Fibroblast of lung (primary cell): ENCODE data around the gene TXK. TPM values are rescaled to one million over a fixed set of nuclear protein-coding genes. Genes with fewer than 3 reads are reported as not detected.

ENCODE experiments used
- DNase-seq, 2 donors: peaks; one replicate each; pipeline versions ENCODE4 v3.0.0 to v3.0.0-alpha.2; 2010; ENCODE audit warnings: low read depth in 2 of 2
- H2AFZ ChIP-seq: 2 replicates; pipeline ENCODE4 v1.5.1; 2012; ENCODE audit warnings: low read length, control low read depth, inconsistent platforms
- H3K27ac ChIP-seq: 2 replicates; pipeline ENCODE4 v1.5.1; 2011; ENCODE audit warnings: low read length, control low read depth; ENCODE audit not compliant: insufficient read depth
- H3K27me3 ChIP-seq: 2 replicates; pipeline ENCODE4 v1.5.1; 2011; ENCODE audit warnings: mild to moderate bottlenecking, low read length; ENCODE audit not compliant: control insufficient read depth, insufficient read depth
- H3K36me3 ChIP-seq: 2 replicates; pipeline ENCODE4 v1.5.1; 2011; ENCODE audit warnings: low read length; ENCODE audit not compliant: control insufficient read depth, insufficient read depth
- H3K4me1 ChIP-seq: 2 replicates; pipeline ENCODE4 v1.5.1; 2011; ENCODE audit warnings: low read length; ENCODE audit not compliant: control insufficient read depth, insufficient read depth; ENCODE audit errors: extremely low read depth
- H3K4me2 ChIP-seq: 2 replicates; pipeline ENCODE4 v1.5.1; 2011; ENCODE audit warnings: low read length, control low read depth; ENCODE audit not compliant: insufficient read depth; ENCODE audit errors: extremely low read depth
- H3K4me3 ChIP-seq, 4 experiments: fragments of 200-600 bp in 1 of 4; sonication (generic) in 1 of 4; replicated peaks in 1 of 4; 2 replicates each; pipeline ENCODE4 v1.5.1; 2011 to 2016; ENCODE audit warnings: low read length in 4 of 4, low read depth in 3 of 4, mild to moderate bottlenecking in 3 of 4, control low read depth in 2 of 4, inconsistent platforms in 1 of 4, mixed read lengths in 1 of 4; ENCODE audit not compliant: insufficient read depth in 1 of 4; ENCODE audit errors: control extremely low read depth in 1 of 4
- H3K79me2 ChIP-seq: 2 replicates; pipeline ENCODE4 v1.5.1; 2012; ENCODE audit warnings: mild to moderate bottlenecking, low read length, inconsistent platforms; ENCODE audit not compliant: control insufficient read depth, insufficient read depth
- H3K9ac ChIP-seq: 2 replicates; pipeline ENCODE4 v1.5.1; 2011; ENCODE audit warnings: mild to moderate bottlenecking, low read length, control low read depth; ENCODE audit not compliant: insufficient read depth
- H3K9me3 ChIP-seq: 2 replicates; pipeline ENCODE4 v1.5.1; 2012; ENCODE audit warnings: low read depth, low read length; ENCODE audit not compliant: control insufficient read depth, insufficient read depth
- H4K20me1 ChIP-seq: 2 replicates; pipeline ENCODE4 v1.5.1; 2011; ENCODE audit warnings: low read length; ENCODE audit not compliant: control insufficient read depth, insufficient read depth; ENCODE audit errors: extremely low read depth
- CTCF ChIP-seq, 2 donors: IDR thresholded peaks in 1 of 2; conservative IDR thresholded peaks in 1 of 2; 1 replicate in 1 of 2; 2 replicates in 1 of 2; pipeline ENCODE4 v1.5.1; 2011 to 2012; ENCODE audit warnings: low read length in 2 of 2, control low read depth in 1 of 2, inconsistent platforms in 1 of 2, low read depth in 1 of 2, mild to moderate bottlenecking in 1 of 2
- EZH2 ChIP-seq: IDR thresholded peaks from 2 replicates; pipeline ENCODE4 v1.5.1; 2012; ENCODE audit warnings: low read length, control low read depth, mild to moderate bottlenecking; ENCODE audit errors: missing control alignments
- polyA plus RNA-seq, 2 donors: library from polyadenylated mRNA; depleted of rRNA in 1 of 2; stranded (reverse) in 1 of 2; unstranded in 1 of 2; fragments of >200 nt; gene quantifications; 2 replicates each; pipeline ENCODE4 v1.2.1, GENCODE V29; 2011 to 2012; ENCODE audit warnings: missing spikeins in 1 of 2
- total RNA-seq: library from RNA; depleted of rRNA; stranded (reverse); fragments of >200 nt; gene quantifications from 2 replicates; pipeline ENCODE4 v1.2.1, GENCODE V29; 2014

The TXK gene
- total and polyA plus RNA-seq, 2 donors (not counting 1 experiment from before 2014, with no cell fraction given), result 0.05 to 0.66 TPM

GRCh38 chr4:48114412-48114811 is 19.6 kb downstream of the TXK start:
- no peaks in the 10 kb centered on the region for H3K36me3 ChIP-seq
- no peaks in the 10 kb centered on the region for H3K4me1 ChIP-seq
- DNase-seq, result no peak
- no peaks in the 10 kb centered on the region for H3K9me3 ChIP-seq
- TF ChIP-seq EZH2 (no peak), CTCF (conservative IDR thresholded peaks at IDR 0.05 in 1 of 2, IDR thresholded peaks at IDR 0.05 in 1 of 2; ENCODE audit: low read depth in 1 of 2, low read length in 2 of 2) (no peak)
- H3K27me3 ChIP-seq, result no peaks in the 10 kb centered on the region
- H2AFZ ChIP-seq, result no peak overlapping the region
- no peak overlapping the region for H3K4me2 ChIP-seq
- no peaks in the 10 kb centered on the region for H3K79me2 ChIP-seq
- H4K20me1 ChIP-seq, result no peaks in the 10 kb centered on the region
- no peak overlapping the region for H3K27ac ChIP-seq
- H3K4me3 ChIP-seq, result no peak overlapping the region
- H3K9ac ChIP-seq, result no peak overlapping the region

- H3K4me2 ChIP-seq, result no peak overlapping the region
- no peaks in the 10 kb centered on the region for H3K4me1 ChIP-seq
- no peaks in the 10 kb centered on the region for H3K27me3 ChIP-seq
- no peak overlapping the region for H3K4me3 ChIP-seq
- H2AFZ ChIP-seq, result no peak overlapping the region
- no peaks in the 10 kb centered on the region for H3K79me2 ChIP-seq
- no peaks in the 10 kb centered on the region for H3K9me3 ChIP-seq
- no peak overlapping the region for H3K9ac ChIP-seq
- no peak overlapping the region for H3K27ac ChIP-seq
- DNase-seq, result peak in 1 of 2 donors; percentile 70
- no peak for TF ChIP-seq CTCF (conservative IDR thresholded peaks at IDR 0.05 in 1 of 2, IDR thresholded peaks at IDR 0.05 in 1 of 2; ENCODE audit: low read depth in 1 of 2, low read length in 2 of 2)
- TF ChIP-seq EZH2, result no peak
- H3K36me3 ChIP-seq, result no peaks in the 10 kb centered on the region
- no peaks in the 10 kb centered on the region for H4K20me1 ChIP-seq
Measured at GRCh38 chr4:48112017-48112667, 21.9 kb downstream of the TXK start.

- H3K79me2 ChIP-seq, result no peaks in the 10 kb centered on the region
- no peak overlapping the region for H3K4me3 ChIP-seq
- no peaks in the 10 kb centered on the region for H4K20me1 ChIP-seq
- H3K36me3 ChIP-seq, result no peaks in the 10 kb centered on the region
- H3K9ac ChIP-seq, result no peak overlapping the region
- no peaks in the 10 kb centered on the region for H3K4me1 ChIP-seq
- no peak for TF ChIP-seq EZH2
- no peaks in the 10 kb centered on the region for H3K9me3 ChIP-seq
- H2AFZ ChIP-seq, result no peak overlapping the region
- H3K4me2 ChIP-seq, result no peak overlapping the region
- H3K27me3 ChIP-seq, result no peaks in the 10 kb centered on the region
- H3K27ac ChIP-seq, result no peak overlapping the region
- peak in 1 of 2 donors; percentile 27 for DNase-seq
Measured at GRCh38 chr4:48110452-48110978, 23.5 kb downstream of the TXK start.
